CD4-positive, alpha-beta T cell treated with Interleukin-17A for 4 hours (primary cell): ENCODE results near the gene TEKT2.

Experiments used
- DNase-seq: peaks from one replicate; pipeline ENCODE4 v3.0.0-alpha.2; 2020; ENCODE audit warnings: mixed read lengths

TEKT2 gene

GRCh38 chr1:36088265-36088576, 4.3 kb downstream of the TEKT2 start:
- DNase-seq, result no peak

GRCh38 chr1:36088577-36089392, 4.9 kb downstream of the TEKT2 start, which contains the start of gene ADPRS:
TSS of gene ADPRS (plus strand) at chr1:36088892. CDS start at chr1:36088905, 13 bp downstream.
- peak; percentile 92 for DNase-seq

- no peak for DNase-seq
Measured at GRCh38 chr1:36089393-36090121, 5.7 kb downstream of the TEKT2 start.

- DNase-seq, result no peak
Measured at GRCh38 chr1:36091141-36091540, 7.2 kb downstream of the TEKT2 start.

- no peak for DNase-seq
Measured at GRCh38 chr1:36091698-36092097, 7.8 kb downstream of the TEKT2 start.

GRCh38 chr1:36092166-36092797, 8.4 kb downstream of the TEKT2 start:
- DNase-seq, result no peak

GRCh38 chr1:36092798-36093185, 8.9 kb downstream of the TEKT2 start:
- DNase-seq, result no peak

GRCh38 chr1:36093226-36093625, 9.3 kb downstream of the TEKT2 start:
- DNase-seq, result no peak

GRCh38 chr1:36093929-36094328, 10.0 kb downstream of the TEKT2 start:
- DNase-seq, result no peak

- no peak for DNase-seq
Measured at GRCh38 chr1:36094621-36095061, 10.7 kb downstream of the TEKT2 start.

- no peak for DNase-seq
Measured at GRCh38 chr1:36095760-36096405, 12.0 kb downstream of the TEKT2 start.

- no peak for DNase-seq
Measured at GRCh38 chr1:36096500-36097432, 12.9 kb downstream of the TEKT2 start.

GRCh38 chr1:36097693-36098585, 14.0 kb downstream of the TEKT2 start:
- no peak for DNase-seq

- no peak for DNase-seq
Measured at GRCh38 chr1:36098650-36099365, 14.9 kb downstream of the TEKT2 start.

GRCh38 chr1:36099681-36100341, 15.9 kb downstream of the TEKT2 start:
- DNase-seq, result peak; percentile 85

GRCh38 chr1:36100376-36100775, 16.5 kb downstream of the TEKT2 start:
- DNase-seq, result no peak

- no peak for DNase-seq
Measured at GRCh38 chr1:36101546-36101945, 17.7 kb downstream of the TEKT2 start.

- no peak for DNase-seq
Measured at GRCh38 chr1:36106269-36106668, 22.4 kb downstream of the TEKT2 start.

- DNase-seq, result no peak
Measured at GRCh38 chr1:36107394-36107793, 23.5 kb downstream of the TEKT2 start.

- no peak for DNase-seq
Measured at GRCh38 chr1:36108314-36108713, 24.4 kb downstream of the TEKT2 start.
